Non-pigmented ciliary epithelial cell (primary cell): ENCODE measurements around the gene PUS10.
"Not testable (repeated sequence)": the region's sequence is repeated elsewhere in the genome, so short reads cannot be mapped to it uniquely, and the experiment has no call there.

Experiments used
- DNase-seq: peaks from one replicate; pipeline ENCODE4 v3.0.0-alpha.2; 2010; ENCODE audit warnings: low read depth

The PUS10 gene, protein sequence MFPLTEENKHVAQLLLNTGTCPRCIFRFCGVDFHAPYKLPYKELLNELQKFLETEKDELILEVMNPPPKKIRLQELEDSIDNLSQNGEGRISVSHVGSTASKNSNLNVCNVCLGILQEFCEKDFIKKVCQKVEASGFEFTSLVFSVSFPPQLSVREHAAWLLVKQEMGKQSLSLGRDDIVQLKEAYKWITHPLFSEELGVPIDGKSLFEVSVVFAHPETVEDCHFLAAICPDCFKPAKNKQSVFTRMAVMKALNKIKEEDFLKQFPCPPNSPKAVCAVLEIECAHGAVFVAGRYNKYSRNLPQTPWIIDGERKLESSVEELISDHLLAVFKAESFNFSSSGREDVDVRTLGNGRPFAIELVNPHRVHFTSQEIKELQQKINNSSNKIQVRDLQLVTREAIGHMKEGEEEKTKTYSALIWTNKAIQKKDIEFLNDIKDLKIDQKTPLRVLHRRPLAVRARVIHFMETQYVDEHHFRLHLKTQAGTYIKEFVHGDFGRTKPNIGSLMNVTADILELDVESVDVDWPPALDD

DNA sequence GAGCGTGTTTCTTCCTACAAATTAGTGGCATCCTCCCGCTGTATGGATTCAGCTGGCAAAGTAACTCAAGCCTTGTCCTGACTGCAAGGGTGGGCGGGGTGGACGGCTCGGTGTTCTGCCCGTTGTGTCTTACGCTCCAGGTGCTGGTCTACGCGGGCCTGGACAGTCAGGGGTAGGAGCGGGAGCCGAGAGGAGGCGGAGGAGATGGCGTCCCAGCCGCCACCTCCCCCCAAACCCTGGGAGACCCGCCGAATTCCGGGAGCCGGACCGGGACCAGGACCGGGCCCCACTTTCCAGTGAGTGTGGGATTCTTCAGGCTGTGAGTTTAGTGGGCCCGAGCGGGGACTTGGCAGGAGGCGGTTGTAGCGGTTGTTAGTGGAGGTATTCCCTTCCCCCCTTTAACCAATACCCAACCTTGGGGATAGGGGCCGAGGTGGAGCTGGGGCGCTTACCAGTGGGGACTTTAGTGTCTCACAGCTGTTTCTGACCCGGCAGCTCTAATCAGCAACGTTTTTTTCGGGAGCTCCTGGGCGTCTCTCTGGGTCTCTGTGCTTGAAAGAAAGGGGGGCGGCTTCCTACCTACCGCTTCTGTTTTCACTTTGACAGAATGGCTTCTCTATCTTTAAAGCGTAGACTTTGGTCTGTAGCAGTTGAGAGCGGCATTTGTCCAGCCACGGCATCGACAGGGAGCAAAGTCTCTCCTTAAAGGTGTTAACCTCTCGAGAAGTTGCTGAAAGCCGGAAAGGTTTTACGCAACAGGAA lies at the start of gene PUS10, which contains the start of gene PEX13:
Gene PUS10, minus strand, starts transcription at position 700 of the 762 bp plus-strand sequence. CDS start 6,365 bp downstream, outside the sequence.
Gene PEX13, plus strand, starts transcription at position 165 of the 762 bp plus-strand sequence. Its CDS starts 40 bp downstream, at position 205.
- peak; percentile 20 for DNase-seq

DNA sequence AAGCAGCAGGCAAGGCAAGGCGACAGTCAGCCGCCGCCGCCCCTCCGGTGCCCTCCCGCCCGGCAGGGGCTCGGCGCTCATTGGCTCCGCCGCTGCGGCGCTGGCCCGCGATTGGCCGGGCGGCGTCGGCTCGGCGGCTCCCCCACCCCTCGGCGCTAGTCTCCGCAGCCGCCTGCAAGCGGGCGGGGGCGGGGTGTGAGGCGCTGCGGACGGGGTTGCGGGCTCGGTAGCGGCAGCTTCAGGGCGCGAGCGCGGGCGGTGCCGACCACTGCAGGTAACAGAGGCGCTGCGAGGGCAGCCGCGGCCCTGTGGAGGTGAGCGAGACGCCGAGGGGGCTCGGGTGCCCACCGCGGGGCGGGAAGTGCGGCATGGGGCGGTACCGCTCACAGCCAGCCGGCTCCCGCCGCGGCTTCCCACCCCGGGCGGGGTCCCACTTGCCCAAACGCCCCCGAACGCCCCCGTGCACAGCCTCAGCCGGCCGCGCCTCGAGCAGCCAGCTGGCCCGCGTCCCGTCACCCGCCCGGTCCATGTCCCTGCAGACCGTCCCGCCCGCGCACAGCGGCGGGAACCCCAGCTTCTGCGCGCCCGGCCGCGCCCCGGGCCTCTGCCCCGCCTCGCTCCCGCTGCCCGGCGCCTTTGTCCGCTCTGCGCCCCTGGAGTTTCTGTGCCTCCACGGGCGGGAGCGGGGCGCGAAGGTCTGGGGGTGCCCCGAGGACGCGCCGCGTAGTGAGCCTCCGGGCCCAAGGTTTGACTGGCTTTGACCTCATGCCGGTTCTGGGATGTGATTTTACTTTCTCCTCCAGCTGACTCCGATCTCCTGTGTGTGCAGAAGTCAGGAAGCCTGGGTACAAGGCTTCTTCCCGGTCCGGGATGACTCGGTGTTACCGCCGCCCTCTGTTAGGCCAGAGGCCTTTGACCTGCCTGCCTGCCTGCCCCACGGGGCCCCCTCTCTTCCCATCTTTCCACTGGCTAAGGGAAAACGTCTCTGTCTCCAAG lies 48.0 kb upstream of the PUS10 start, which contains the start of gene SANBR:
Gene SANBR, plus strand, starts transcription at position 158 of the 996 bp plus-strand sequence. CDS start 4,480 bp downstream, outside the sequence.
- DNase-seq, result peak; percentile 17

DNA sequence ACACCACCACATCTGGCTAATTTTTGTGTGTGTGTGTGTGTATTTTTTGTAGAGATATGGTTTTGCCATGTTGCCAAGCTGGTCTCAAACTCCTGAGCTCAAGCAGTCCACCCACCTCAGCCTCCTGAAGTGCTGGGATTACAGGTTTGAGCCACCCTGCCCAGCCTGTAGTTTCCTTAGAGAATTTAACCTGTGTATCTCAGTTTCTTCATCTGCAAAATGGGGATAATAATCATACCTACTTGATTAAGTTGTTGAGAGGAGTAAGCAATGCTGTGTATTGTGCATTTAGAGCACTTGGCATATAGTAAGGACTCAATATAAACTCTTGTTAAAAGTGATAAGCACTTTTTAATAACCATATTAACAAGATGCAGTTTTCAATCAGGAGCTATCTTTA lies 41.3 kb upstream of the PUS10 start:
- no peak for DNase-seq

DNA sequence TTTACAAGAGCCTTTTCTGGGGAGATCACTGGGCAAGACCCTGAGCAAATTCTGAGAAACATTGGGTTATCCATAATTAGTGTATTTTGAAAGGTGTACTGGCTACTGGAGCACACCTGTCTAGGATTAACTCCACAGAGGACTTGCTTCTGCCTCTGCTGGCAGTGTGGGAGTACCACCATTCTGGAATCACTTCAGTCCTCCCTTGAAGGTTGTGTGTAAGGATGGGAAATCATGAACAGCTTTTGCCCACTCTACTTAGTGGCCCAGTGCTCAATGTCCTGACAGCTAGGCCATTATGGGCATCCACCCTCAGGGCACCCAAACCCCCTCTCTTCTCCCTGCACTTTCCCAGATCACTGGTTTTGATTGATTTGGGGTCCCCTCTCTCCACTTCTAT lies 39.5 kb upstream of the PUS10 start:
- DNase-seq, result no peak

DNA sequence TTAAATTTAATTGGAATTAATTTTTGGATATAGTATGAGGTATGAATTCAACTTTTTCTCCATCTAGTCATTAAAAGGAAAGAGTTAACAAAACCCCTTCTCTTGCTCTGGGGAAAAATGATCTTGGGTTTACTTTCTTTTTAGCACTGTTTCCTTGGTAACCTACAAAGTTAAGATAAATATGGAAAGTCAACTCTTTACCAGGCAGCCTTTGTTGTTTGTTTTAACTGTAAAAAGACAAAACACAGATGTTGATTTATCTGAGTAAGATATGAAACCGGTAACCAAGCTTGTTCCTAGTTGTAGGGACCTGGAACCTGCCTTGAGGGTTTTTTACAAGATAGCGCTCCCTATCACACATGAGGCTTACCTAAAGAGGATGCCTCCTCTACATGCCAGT lies 37.5 kb upstream of the PUS10 start:
- DNase-seq, result no peak

DNA sequence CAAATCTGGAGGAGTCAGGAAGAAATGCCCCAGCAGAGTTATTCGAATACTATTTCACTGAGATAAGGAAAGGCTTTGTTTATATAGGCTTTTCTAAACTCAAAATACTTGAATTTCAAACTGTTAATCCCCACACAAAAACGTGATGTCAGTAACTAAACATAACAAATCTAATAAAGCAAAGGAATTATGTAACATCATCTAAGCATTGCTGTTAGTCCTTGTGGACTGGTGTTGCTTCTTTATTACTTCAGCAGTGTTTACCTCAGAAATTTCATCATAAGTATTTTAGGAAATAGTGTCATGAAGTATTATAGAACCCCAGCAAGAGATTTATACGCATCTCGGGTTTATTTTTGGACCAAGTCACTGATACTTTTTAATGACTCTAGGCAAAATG lies 27.9 kb upstream of the PUS10 start:
- DNase-seq, result no peak

DNA sequence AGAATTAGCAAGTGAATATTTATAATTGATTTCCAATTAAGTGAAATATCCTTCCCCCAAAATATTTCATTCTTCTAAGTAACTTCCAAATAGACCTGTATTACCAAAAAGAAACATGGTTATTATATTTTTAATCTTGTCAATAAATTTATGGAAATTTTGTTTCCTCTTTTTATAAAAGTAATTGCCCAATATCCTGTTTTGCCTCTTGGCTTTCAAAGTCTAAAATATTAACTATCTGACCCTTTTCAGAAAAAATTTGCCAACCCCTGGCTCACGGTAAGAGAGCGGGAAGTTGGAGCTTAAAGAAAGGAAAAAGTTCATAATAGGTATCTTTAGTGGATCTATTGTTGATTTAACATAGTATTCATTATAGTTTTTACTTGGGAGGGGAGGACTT lies 27.2 kb upstream of the PUS10 start:
- DNase-seq, result no peak

DNA sequence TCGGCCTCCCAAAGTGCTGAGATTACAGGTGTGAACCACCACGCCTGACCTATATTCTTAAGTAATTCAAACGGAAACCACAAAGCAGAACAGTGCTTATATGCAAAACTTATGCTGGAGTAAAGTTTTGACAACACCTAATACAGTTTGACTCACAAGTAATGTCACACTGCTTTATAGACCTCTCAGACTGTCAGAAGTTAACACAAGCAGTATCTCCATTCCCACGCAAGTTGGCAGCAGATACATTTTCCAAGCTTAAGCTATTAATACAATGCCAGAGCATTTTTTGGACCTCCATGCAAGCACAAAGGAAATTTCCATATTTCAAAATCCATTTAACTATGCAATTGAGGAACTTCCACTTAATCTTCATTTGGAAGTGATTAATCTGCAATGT lies 26.6 kb upstream of the PUS10 start:
- no peak for DNase-seq

DNA sequence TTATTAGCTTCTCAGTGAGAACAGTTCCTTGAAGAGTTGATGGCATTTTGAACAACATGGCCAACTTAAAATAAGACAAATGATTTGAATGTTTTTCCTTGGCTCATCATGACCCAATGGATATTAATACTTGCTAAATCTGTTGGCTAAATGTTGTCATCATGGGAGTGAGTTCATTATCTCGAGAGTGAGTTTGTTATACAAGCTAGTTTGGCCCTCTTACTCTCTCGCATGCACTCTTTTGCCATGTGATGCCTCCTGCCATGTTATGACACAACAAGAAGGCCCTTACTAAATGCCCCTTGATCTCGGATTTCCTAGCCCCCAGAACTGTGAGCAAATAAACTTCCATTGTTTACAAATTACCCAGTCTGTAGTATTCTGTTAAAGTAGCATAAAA lies 24.8 kb upstream of the PUS10 start:
- DNase-seq, result no peak

DNA sequence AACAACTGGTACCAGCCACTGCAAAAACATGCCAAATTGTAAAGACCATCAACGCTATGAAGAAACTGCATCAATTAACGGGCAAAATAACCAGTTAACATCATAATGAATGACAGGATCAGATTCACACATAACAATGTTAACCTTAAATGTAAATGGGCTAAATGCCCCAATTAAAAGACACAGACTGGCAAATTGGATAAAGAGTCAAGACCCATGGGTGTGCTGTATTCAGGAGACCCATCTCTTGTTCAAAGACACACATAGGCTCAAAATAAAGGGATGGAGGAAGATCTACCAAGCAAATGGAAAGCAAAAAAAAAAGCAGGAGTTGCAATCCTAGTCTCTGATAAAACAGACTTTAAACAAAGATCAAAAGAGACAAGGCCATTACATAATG lies 18.6 kb upstream of the PUS10 start:
- not testable (repeated sequence) for DNase-seq

DNA sequence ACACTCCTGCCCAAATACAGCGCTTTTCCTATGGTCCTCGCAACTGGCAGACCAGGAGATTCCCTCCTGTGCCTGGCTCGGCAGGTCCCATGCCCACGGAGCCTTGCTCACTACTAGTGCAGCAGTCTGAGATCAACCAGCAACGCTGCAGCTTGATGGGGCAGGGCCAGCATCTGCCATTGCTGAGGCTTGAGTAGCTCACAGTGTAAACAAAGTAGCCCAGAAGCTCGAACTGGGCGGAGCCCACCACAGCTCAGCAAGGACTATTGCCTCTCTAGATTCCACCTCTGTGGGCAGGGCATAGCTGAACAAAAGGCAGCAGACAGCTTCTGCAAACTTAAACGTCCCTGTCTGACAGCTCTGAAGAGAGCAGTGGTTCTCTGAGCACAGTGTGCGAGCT lies 16.5 kb upstream of the PUS10 start:
- DNase-seq, result not testable (repeated sequence)

DNA sequence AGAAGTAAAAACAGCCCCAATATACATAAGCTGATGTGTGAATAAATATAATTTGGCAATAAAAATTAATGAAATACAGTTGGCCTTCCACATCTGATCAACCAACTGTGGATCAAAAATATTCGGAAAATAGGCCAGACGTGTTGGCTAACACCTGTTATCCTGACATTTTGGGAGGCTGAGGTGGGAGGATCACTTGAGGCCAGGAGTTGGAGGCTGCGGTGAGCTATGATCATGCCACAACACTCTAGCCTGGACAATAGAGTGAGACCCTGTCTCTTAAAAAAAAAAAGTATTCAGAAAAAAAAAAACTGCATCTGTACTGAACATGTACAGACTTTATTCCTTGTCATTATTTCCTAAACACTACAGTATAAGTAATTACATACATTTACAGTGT lies 11.5 kb upstream of the PUS10 start:
- no peak for DNase-seq

DNA sequence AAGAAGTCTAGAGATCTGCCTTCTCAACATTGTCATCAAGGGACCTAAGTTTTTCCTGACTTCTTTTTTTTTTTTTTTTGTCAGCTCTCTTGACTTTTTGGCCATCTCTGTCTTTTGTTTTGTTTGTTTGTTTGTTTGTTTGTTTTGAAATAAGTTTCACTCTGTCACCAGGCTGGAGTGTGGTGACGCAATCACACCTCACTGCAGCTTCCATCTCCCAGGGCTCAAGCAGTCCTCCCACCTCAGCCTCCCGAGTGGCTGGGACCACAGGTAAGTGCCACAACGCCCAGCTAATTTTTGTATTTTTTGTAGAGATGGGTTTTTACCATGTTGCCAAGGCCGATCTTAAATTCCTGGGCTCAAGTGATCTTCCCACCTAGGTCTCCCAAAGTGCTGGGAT lies 5.6 kb upstream of the PUS10 start:
- DNase-seq, result no peak

DNA sequence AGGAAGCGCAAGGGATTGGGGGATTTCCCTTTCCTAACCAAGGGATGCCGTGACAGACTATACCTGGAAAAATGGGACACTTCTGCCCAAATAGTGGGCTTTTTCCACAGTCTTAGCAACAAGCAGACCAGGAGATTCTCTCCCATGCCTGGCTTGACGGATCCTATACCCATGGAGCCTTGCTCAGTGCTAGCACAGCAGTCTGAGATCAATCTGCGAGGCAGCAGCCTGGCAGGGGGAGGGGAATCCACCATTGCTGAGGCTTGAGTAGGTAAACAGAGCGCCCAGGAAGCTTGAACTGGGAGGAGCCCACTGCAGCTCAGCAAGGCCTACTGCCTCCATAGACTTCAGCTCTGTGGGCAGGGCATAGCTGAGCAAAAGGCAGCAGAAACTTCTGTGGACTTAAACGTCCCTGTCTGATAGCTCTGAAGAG lies 3.2 kb upstream of the PUS10 start:
- no peak for DNase-seq

DNA sequence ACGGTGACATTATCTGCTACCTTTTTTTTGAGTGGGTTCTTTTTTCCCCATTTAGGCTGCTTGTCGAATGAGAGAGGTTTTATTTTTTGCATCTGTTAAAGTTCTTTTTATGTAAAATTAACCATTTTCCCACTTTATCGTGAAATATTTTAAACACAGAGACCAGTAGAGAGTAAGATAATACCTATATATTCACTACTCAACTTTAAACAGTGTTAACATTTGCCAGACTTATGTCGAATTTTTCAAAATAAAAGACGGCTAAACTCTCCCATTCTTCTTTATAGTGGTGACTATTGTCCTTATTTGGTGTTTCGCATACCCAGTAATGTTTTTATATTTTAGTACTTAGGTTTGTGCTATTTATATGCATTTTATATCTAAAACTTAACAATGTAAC lies 743 bp upstream of the PUS10 start:
- no peak for DNase-seq

DNA sequence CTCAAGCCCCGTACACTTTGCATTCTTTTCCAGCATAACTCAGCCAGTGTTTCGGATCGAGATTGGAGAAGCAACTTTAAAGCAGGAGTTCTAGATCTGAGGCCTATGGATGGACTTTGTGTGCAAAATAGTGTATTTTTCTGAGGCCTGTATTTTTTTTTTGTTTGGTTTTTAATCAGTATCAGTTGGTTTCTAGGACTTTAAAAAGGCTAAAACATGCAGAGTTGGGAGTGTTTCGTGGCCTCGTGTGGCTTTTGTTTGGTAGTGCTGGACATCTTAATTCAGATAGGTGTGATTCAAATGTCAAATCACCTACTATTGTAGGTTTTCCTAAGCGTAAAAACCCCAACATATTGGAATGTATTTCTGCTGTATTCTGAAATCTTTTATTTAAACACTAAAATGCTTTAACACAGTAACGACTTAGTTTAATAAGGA lies 282 bp upstream of the PUS10 start:
- DNase-seq, result peak; percentile 17

DNA sequence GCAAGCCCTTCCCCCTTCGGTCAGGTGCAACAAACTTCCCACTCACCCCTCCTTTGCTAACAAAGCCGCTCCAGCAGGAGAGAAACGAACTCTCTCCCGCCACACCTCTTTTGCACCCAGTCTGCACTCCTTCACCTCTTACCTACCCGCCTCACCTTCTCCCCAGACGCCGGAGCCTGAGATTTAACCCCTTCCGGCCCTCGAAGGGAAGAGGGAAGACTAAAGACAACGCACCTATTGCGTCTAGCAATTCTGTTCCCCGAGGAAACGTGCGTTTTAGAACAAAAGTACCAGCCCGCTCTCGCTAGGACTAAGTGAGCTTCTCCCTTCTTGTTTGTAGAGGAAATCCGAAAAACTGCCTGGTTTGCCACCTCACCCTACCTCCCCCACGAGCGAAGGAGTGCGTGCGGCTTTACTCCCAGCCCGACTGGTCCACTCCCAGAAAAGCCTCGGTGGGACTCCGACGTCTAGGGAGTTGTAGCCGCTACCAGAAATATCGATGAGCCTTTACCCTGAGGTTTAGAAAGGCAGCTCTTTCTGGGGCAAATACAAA lies 976 bp downstream of the PUS10 start:
- peak; percentile 20 for DNase-seq

DNA sequence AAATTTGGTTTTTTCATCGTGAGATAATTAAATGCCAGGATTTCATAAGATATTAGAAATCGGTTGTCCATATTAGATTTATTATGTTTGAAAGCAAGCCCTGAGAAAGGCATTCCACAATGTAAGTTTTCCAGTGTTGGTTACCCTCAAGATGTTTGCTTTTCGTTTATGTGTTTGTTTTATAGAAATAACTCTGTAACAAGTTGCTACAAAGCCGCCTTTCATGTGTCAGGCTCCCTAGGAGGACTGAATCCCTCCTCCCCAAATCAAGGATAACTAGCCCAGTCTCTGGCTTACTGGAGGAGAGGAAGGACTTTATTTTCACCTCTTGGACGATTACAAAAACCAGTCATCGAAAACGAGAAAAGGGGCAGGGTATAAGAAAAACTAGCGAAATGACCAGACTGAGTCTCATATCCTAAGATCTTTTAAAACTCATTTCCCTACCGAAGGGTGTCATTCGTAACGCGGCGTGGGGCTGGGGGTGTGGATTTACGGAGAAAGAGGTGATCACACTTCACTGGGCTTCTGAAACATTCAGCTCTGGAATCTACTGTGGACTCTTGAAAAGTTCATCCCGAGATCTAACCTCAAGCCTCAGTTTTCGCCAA lies 1.6 kb downstream of the PUS10 start:
- no peak for DNase-seq

DNA sequence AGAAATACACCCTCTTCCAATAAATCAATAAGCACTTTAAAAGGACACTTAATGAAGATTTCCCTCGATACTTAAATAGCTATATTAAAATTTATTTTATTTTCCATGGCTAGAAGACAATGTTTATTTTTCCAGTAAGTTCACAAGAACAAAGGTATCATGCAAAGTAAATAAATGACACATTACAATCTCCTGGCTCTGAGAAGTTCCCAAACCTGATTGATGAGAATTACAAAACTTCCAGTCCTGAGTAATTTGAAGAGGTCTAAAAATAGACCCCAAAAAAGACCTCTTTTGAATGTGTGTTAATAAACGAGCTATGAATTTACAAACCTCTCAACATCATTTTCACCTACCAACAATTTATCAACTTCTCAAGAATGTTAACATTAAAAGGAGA lies 2.1 kb downstream of the PUS10 start:
- DNase-seq, result no peak

DNA sequence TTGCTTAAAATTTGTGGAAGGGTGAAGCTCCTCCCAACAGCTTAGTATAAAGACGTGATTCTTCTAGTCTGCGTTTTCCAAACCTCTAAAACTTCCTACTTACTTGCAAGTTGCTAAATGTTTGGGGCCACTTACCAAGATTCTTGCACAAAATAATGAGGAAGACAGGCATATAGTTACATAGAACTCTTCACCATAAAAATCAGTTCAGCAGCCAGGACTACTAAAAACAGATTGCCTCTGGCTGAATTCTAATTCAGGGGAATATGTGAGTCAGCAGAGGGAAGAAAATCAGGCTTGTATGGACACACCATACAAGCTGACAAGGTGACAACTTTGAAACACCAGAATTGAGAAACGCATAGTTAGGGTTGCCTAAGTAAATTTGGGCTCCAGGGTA lies 3.3 kb downstream of the PUS10 start:
- DNase-seq, result no peak

DNA sequence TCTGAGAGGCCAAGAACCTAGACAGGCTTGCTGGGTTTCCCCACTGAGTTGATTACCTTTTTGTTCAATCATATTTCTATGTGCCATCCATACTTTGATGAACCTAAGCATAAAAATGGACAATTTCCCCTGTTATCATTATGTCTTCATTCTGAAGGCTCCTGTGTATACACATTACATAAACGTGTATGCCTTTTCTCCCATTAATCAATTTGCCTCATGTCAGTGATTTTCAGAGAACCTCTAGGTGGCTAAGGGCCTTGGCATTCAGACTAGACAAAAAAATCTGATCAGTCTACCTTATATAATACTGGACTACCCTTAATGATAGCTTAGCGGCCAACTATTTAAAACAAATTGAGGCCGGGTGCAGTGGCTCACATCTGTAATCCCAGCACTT lies 4.7 kb downstream of the PUS10 start:
- no peak for DNase-seq
